Measurements from ENCODE around the gene SH3PXD2A.
A peak's percentile ranks its signal among the peaks of the same experiment; 100 is the strongest.

SH3PXD2A gene

DNA sequence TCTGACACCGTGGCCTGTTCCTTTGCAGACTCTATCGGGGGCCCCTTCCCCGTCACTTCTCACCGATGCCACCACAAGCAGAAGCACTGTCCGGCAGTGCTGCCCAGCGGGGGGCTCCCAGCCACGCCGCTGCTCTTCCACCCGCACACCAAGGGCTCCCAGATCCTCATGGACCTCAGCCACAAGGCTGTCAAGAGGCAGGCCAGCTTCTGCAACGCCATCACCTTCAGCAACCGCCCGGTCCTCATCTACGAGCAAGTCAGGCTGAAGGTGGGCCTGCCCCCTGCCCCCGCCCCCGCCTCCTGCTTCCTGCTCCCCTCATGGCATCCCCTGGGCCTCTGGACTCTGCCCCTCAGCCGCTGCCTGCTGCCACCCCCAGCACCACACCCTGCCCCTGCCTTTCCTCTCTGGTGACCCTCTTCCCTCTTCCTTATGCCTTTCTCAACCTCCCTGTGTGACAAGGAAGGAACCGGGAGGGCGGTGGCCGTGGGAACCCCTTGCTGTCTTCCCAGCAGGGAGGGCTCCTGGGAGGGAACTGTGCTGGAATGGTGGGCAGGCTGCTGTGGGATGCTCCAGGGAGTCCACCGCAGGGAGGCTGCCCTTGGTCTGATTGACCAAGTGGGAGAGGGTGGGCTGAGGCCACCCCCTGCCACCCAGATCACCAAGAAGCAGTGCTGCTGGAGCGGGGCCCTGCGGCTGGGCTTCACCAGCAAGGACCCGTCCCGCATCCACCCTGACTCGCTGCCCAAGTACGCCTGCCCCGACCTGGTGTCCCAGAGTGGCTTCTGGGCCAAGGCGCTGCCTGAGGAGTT, 284.3 kb downstream of the SH3PXD2A start:
- Histone ChIP-seq H3K27ac (ENCODE audit: low read depth, low read length) (no peak overlapping the region), H3K23ac (ENCODE audit: low read length) (no peak overlapping the region), H3K4me2 (ENCODE audit: low read length) (no peak overlapping the region), H3K27me3 (ENCODE audit: insufficient read depth, low read length, poor library complexity) (no peaks in the 10 kb centered on the region), H3K18ac (ENCODE audit: low read length) (no peak overlapping the region), H2BK5ac (ENCODE audit: low read length) (no peak overlapping the region), H3K4ac (ENCODE audit: low read depth, low read length) (no peak overlapping the region), H3K4me3 (ENCODE audit: low read length) (no peak overlapping the region), H3K4me1 (ENCODE audit: control insufficient read depth, low read depth, low read length) (no peaks in the 10 kb centered on the region), H3K9ac (ENCODE audit: low read length) (no peak overlapping the region), H2AK5ac (ENCODE audit: low read length) (no peak overlapping the region), H3K79me2 (ENCODE audit: control insufficient read depth, insufficient read depth, low read length) (no peaks in the 10 kb centered on the region), H4K8ac (ENCODE audit: low read depth, low read length) (no peak overlapping the region), H4K5ac (ENCODE audit: low read length) (no peak overlapping the region), H2BK120ac (ENCODE audit: low read depth, low read length) (no peak overlapping the region), H3K36me3 (ENCODE audit: control insufficient read depth, insufficient read depth, low read length) (no peaks in the 10 kb centered on the region), H3K79me1 (ENCODE audit: low read length) (no peaks in the 10 kb centered on the region), H3K56ac (ENCODE audit: low read length) (no peak overlapping the region), H2BK15ac (replicated peaks; ENCODE audit: low read depth) (no peak overlapping the region)
- DNase-seq: no peak
- no CpG with 5 or more reads among the region's 28 CpGs for WGBS (ENCODE audit: extremely low coverage, insufficient coverage, low lambda C conversion rate)

DNA sequence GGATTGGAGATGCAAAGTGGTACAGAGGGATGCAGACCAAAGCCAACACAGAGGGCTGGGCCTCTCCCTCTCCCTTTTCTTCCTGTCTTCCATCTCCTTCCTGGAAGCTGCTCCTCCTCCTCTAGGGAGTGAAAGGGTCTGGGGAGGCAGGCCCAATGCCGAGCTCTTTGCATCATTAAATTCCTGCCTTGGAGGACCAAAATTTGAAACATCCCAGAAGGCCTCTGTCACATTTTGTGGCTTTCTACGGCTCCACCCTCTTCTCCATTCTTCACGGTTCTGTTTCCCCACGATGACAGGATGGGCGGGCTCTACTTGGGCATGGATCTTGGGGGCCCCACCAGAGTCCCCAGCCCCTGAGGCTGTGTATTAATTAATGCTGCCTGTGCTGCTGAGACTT, 285.5 kb downstream of the SH3PXD2A start:
- H4K5ac ChIP-seq (ENCODE audit: low read length): no peak overlapping the region
- H2BK15ac ChIP-seq (replicated peaks; ENCODE audit: low read depth): no peak overlapping the region
- H3K18ac ChIP-seq (ENCODE audit: low read length): no peak overlapping the region
- no peak overlapping the region for H2BK120ac ChIP-seq (ENCODE audit: low read depth, low read length)
- no peaks in the 10 kb centered on the region for H3K79me2 ChIP-seq (ENCODE audit: control insufficient read depth, insufficient read depth, low read length)
- no peak overlapping the region for H3K9ac ChIP-seq (ENCODE audit: low read length)
- H3K27me3 ChIP-seq (ENCODE audit: insufficient read depth, low read length, poor library complexity): no peaks in the 10 kb centered on the region
- H3K4me2 ChIP-seq (ENCODE audit: low read length): no peak overlapping the region
- H3K4me1 ChIP-seq (ENCODE audit: control insufficient read depth, low read depth, low read length): no peaks in the 10 kb centered on the region
- H3K4ac ChIP-seq (ENCODE audit: low read depth, low read length): no peak overlapping the region
- WGBS (ENCODE audit: extremely low coverage, insufficient coverage, low lambda C conversion rate): no CpG with 5 or more reads among the region's 5 CpGs
- no peaks in the 10 kb centered on the region for H3K79me1 ChIP-seq (ENCODE audit: low read length)
- no peak overlapping the region for H2AK5ac ChIP-seq (ENCODE audit: low read length)
- no peak overlapping the region for H3K4me3 ChIP-seq (ENCODE audit: low read length)
- H2BK5ac ChIP-seq (ENCODE audit: low read length): no peak overlapping the region
- H3K23ac ChIP-seq (ENCODE audit: low read length): no peak overlapping the region
- no peak overlapping the region for H4K8ac ChIP-seq (ENCODE audit: low read depth, low read length)
- H3K36me3 ChIP-seq (ENCODE audit: control insufficient read depth, insufficient read depth, low read length): no peaks in the 10 kb centered on the region
- H3K56ac ChIP-seq (ENCODE audit: low read length): no peak overlapping the region
- H3K27ac ChIP-seq (ENCODE audit: low read depth, low read length): no peak overlapping the region
- no peak for DNase-seq

DNA sequence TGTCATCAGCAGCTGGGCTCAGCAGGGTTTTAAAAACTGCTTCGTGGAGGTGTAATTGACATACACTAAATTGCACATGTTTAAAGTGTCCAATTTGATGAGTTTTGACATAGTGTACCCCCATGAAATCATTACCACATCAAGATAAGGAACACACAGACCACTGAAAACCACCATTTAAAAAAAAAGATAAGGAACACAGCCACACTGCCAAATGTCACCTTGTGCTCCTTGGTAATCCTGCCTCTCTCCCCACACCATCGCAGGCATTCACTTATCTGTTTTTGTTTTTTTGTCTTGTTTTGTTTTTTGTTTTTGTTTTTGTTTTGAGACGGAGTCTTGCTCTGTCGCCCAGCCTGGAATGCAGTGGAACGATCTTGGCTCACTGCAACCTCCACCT, 286.9 kb downstream of the SH3PXD2A start:
- Histone ChIP-seq H3K4me1 (ENCODE audit: control insufficient read depth, low read depth, low read length) (no peaks in the 10 kb centered on the region), H3K4me2 (ENCODE audit: low read length) (no peak overlapping the region), H3K9ac (ENCODE audit: low read length) (no peak overlapping the region), H3K79me1 (ENCODE audit: low read length) (no peaks in the 10 kb centered on the region), H3K56ac (ENCODE audit: low read length) (no peak overlapping the region), H3K4me3 (ENCODE audit: low read length) (no peak overlapping the region), H3K23ac (ENCODE audit: low read length) (no peak overlapping the region), H3K4ac (ENCODE audit: low read depth, low read length) (no peak overlapping the region), H3K18ac (ENCODE audit: low read length) (no peak overlapping the region), H2AK5ac (ENCODE audit: low read length) (no peak overlapping the region), H3K27me3 (ENCODE audit: insufficient read depth, low read length, poor library complexity) (no peaks in the 10 kb centered on the region), H2BK15ac (replicated peaks; ENCODE audit: low read depth) (no peak overlapping the region), H2BK5ac (ENCODE audit: low read length) (no peak overlapping the region), H2BK120ac (ENCODE audit: low read depth, low read length) (no peak overlapping the region), H3K27ac (ENCODE audit: low read depth, low read length) (no peak overlapping the region), H4K8ac (ENCODE audit: low read depth, low read length) (no peak overlapping the region), H4K5ac (ENCODE audit: low read length) (no peak overlapping the region), H3K36me3 (ENCODE audit: control insufficient read depth, insufficient read depth, low read length) (no peaks in the 10 kb centered on the region), H3K79me2 (ENCODE audit: control insufficient read depth, insufficient read depth, low read length) (no peaks in the 10 kb centered on the region)
- DNase-seq: no peak
- no CpG with 5 or more reads among the region's 5 CpGs for WGBS (ENCODE audit: extremely low coverage, insufficient coverage, low lambda C conversion rate)

DNA sequence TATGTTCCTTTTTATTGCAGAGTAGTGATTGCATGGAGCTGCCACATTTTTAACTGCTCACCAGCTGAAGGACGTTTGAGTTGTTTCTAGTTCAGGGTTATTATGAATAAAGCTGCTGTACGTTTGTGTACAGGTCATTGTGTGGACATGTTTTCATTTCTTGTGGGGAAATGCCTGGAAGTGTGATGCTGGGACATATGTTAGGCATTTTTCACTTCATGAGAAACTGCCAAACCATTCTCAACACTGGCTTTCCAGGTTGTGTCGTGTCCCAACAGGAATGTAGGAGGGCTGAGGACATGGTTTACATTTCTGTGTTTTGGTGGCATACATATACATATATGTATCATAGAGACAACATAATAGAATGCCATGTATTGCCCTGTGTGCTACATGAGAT, 288.8 kb downstream of the SH3PXD2A start:
- Histone ChIP-seq H3K4me1 (ENCODE audit: control insufficient read depth, low read depth, low read length) (no peaks in the 10 kb centered on the region), H3K9ac (ENCODE audit: low read length) (no peak overlapping the region), H3K79me1 (ENCODE audit: low read length) (no peaks in the 10 kb centered on the region), H3K4me3 (ENCODE audit: low read length) (no peak overlapping the region), H2BK120ac (ENCODE audit: low read depth, low read length) (no peak overlapping the region), H3K23ac (ENCODE audit: low read length) (no peak overlapping the region), H3K4ac (ENCODE audit: low read depth, low read length) (no peak overlapping the region), H3K4me2 (ENCODE audit: low read length) (no peak overlapping the region), H4K5ac (ENCODE audit: low read length) (no peak overlapping the region), H3K36me3 (ENCODE audit: control insufficient read depth, insufficient read depth, low read length) (no peaks in the 10 kb centered on the region), H3K18ac (ENCODE audit: low read length) (no peak overlapping the region), H2AK5ac (ENCODE audit: low read length) (no peak overlapping the region), H3K56ac (ENCODE audit: low read length) (no peak overlapping the region), H2BK5ac (ENCODE audit: low read length) (no peak overlapping the region), H3K27ac (ENCODE audit: low read depth, low read length) (no peak overlapping the region), H3K79me2 (ENCODE audit: control insufficient read depth, insufficient read depth, low read length) (no peaks in the 10 kb centered on the region), H2BK15ac (replicated peaks; ENCODE audit: low read depth) (no peak overlapping the region), H3K27me3 (ENCODE audit: insufficient read depth, low read length, poor library complexity) (no peaks in the 10 kb centered on the region), H4K8ac (ENCODE audit: low read depth, low read length) (no peak overlapping the region)
- DNase-seq: no peak
- WGBS (ENCODE audit: extremely low coverage, insufficient coverage, low lambda C conversion rate): no CpG with 5 or more reads among the region's 3 CpGs

- peak; percentile 48 for DNase-seq
- Histone ChIP-seq H3K36me3 (ENCODE audit: control insufficient read depth, insufficient read depth, low read length) (no peaks in the 10 kb centered on the region), H3K23ac (ENCODE audit: low read length) (no peak overlapping the region), H4K8ac (ENCODE audit: low read depth, low read length) (no peak overlapping the region), H4K5ac (ENCODE audit: low read length) (no peak overlapping the region), H3K79me2 (ENCODE audit: control insufficient read depth, insufficient read depth, low read length) (no peaks in the 10 kb centered on the region), H3K4me2 (ENCODE audit: low read length) (no peak overlapping the region), H3K56ac (ENCODE audit: low read length) (peak overlapping the region; percentile 25), H3K4me1 (ENCODE audit: control insufficient read depth, low read depth, low read length) (no peaks in the 10 kb centered on the region), H2BK5ac (ENCODE audit: low read length) (no peak overlapping the region), H3K27me3 (ENCODE audit: insufficient read depth, low read length, poor library complexity) (no peaks in the 10 kb centered on the region), H3K4me3 (ENCODE audit: low read length) (no peak overlapping the region), H3K27ac (ENCODE audit: low read depth, low read length) (no peak overlapping the region), H2BK120ac (ENCODE audit: low read depth, low read length) (no peak overlapping the region), H3K18ac (ENCODE audit: low read length) (no peak overlapping the region), H2AK5ac (ENCODE audit: low read length) (no peak overlapping the region), H3K9ac (ENCODE audit: low read length) (no peak overlapping the region), H2BK15ac (replicated peaks; ENCODE audit: low read depth) (no peak overlapping the region), H3K4ac (ENCODE audit: low read depth, low read length) (no peak overlapping the region), H3K79me1 (ENCODE audit: low read length) (no peaks in the 10 kb centered on the region)
- no CpG with 5 or more reads among the region's 12 CpGs for WGBS (ENCODE audit: extremely low coverage, insufficient coverage, low lambda C conversion rate)
Observed at GRCh38 chr10:103564776-103565520, 290.4 kb downstream of the SH3PXD2A start.
